Endothelial cell of umbilical vein (primary cell): ENCODE data around the gene APOC4. TPM values are rescaled to one million over a fixed set of nuclear protein-coding genes. Genes with fewer than 3 reads are reported as not detected.

Experiments
- BruUV-seq: library from RNA; stranded (reverse); fragments of 400-500 nt; replicated peaks from 2 replicates; lab custom pipeline; 2021; lab: Mats Ljungman, UMichigan
- CTCF ChIA-PET: fragments of 300-600, 350-600 bp; sonication (Branson Sonifier 250); formaldehyde crosslinking; loops from one replicate; lab custom pipeline; 2021; ENCODE audit warnings: antibody characterized with exemption, inconsistent platforms; lab: Charles Lee
- POLR2A ChIA-PET: fragments of 300-600, 350-600 bp; sonication (Branson Sonifier 250); formaldehyde crosslinking; loops from one replicate; lab custom pipeline; 2021; ENCODE audit warnings: antibody characterized with exemption, inconsistent platforms; lab: Charles Lee
- DNase-seq: peaks from one replicate; pipeline ENCODE4 v3.0.0-alpha.2; 2011; ENCODE audit warnings: low read depth, low spot score
- FAIRE-seq: peaks from 2 replicates; lab custom pipeline; 2011; peaks lifted over from hg19 to GRCh38; lab: Jason Lieb, UNC
- H2AFZ ChIP-seq: 2 replicates; pipeline ENCODE4 v1.6.0; 2012; ENCODE audit warnings: low read depth, low read length, control low read depth, inconsistent platforms
- H3K27ac ChIP-seq: 2 replicates; pipeline ENCODE4 v1.5.1; 2011; ENCODE audit warnings: low read depth, mild to moderate bottlenecking, control low read depth, low read length, moderate library complexity; ENCODE audit not compliant: insufficient read depth
- H3K27me3 ChIP-seq, 2 experiments: 2 replicates each; pipeline versions ENCODE4 v1.6.0 to v1.6.1; 2011; ENCODE audit warnings: low read length in 2 of 2, mixed read lengths in 1 of 2; ENCODE audit not compliant: control insufficient read depth in 2 of 2, insufficient read depth in 2 of 2
- H3K36me3 ChIP-seq, 2 experiments: 2 replicates in 1 of 2; 3 replicates in 1 of 2; pipeline ENCODE4 v1.5.1; 2011; ENCODE audit warnings: low read length in 2 of 2, mild to moderate bottlenecking in 1 of 2, moderate library complexity in 1 of 2; ENCODE audit not compliant: control insufficient read depth in 2 of 2, insufficient read depth in 2 of 2; ENCODE audit errors: extremely low read depth in 1 of 2
- H3K4me1 ChIP-seq: 3 replicates; pipeline ENCODE4 v1.5.1; 2011; ENCODE audit warnings: mild to moderate bottlenecking, low read length; ENCODE audit not compliant: control insufficient read depth, insufficient read depth; ENCODE audit errors: extremely low read depth
- H3K4me2 ChIP-seq: 2 replicates; pipeline ENCODE4 v1.6.1; 2011; ENCODE audit warnings: low read length, control low read depth, mixed read lengths; ENCODE audit not compliant: insufficient read depth
- H3K4me3 ChIP-seq, 3 experiments: fragments of 200-600 bp in 1 of 3; sonication (generic), shearing (Covaris generic) in 1 of 3; replicated peaks in 1 of 3; 2 replicates each; pipeline ENCODE4 v1.5.1; 2011 to 2016; ENCODE audit warnings: control low read depth in 3 of 3, low read length in 3 of 3, mild to moderate bottlenecking in 2 of 3, inconsistent platforms in 1 of 3, low read depth in 1 of 3, moderate library complexity in 1 of 3; ENCODE audit not compliant: insufficient read depth in 1 of 3
- H3K79me2 ChIP-seq: 2 replicates; pipeline ENCODE4 v1.6.0; 2012; ENCODE audit warnings: low read length, inconsistent platforms; ENCODE audit not compliant: control insufficient read depth, insufficient read depth
- H3K9ac ChIP-seq: replicated peaks from 2 replicates; pipeline ENCODE3; 2011; ENCODE audit warnings: low read length, control low read depth; ENCODE audit not compliant: insufficient read depth; ENCODE audit errors: extremely low read depth
- H3K9me1 ChIP-seq: replicated peaks from 3 replicates; pipeline ENCODE4 v1.6.0; 2011; ENCODE audit warnings: mild to moderate bottlenecking, low read length; ENCODE audit not compliant: control insufficient read depth, insufficient read depth; ENCODE audit errors: extremely low read depth
- H3K9me3 ChIP-seq: replicated peaks from 2 replicates; pipeline ENCODE4 v1.5.1; 2012; ENCODE audit warnings: low read length, inconsistent platforms; ENCODE audit not compliant: control insufficient read depth, insufficient read depth
- H4K20me1 ChIP-seq: replicated peaks from 2 replicates; pipeline ENCODE3; 2011; ENCODE audit warnings: mild to moderate bottlenecking, low read length; ENCODE audit not compliant: control insufficient read depth, insufficient read depth; ENCODE audit errors: extremely low read depth
- CTCF ChIP-seq, 2 donors: IDR thresholded peaks; 1 replicate in 1 of 2; 2 replicates in 1 of 2; pipeline ENCODE4 v1.5.1; 2011; ENCODE audit warnings: low read length in 2 of 2, mild to moderate bottlenecking in 2 of 2, moderate library complexity in 2 of 2, control low read depth in 1 of 2, inconsistent platforms in 1 of 2, low read depth in 1 of 2; ENCODE audit not compliant: insufficient read depth in 1 of 2; ENCODE audit errors: extremely low read depth in 1 of 2
- EZH2 ChIP-seq: IDR thresholded peaks from 2 replicates; pipeline ENCODE4 v1.6.1; 2012; ENCODE audit warnings: borderline replicate concordance, low read depth, mild to moderate bottlenecking, moderate library complexity, low read length, inconsistent platforms; ENCODE audit not compliant: severe bottlenecking
- FOS ChIP-seq: IDR thresholded peaks from 2 replicates; pipeline ENCODE4 v1.6.1; 2011; ENCODE audit warnings: mild to moderate bottlenecking, low read length, moderate library complexity, borderline replicate concordance; ENCODE audit not compliant: insufficient read depth
- GATA2 ChIP-seq: IDR thresholded peaks from 2 replicates; pipeline ENCODE4 v1.7.0; 2011; ENCODE audit warnings: low read depth, mild to moderate bottlenecking, moderate library complexity, mixed read lengths, low read length; ENCODE audit not compliant: insufficient read length, insufficient read depth
- JUN ChIP-seq: IDR thresholded peaks from 2 replicates; pipeline ENCODE4 v1.6.1; 2011; ENCODE audit warnings: borderline replicate concordance, low read depth; ENCODE audit not compliant: insufficient read length, insufficient read depth
- MAX ChIP-seq: IDR thresholded peaks from 2 replicates; pipeline ENCODE4 v1.6.1; 2011; ENCODE audit not compliant: insufficient read depth, insufficient read length
- MYC ChIP-seq: IDR thresholded peaks from one replicate; pipeline ENCODE4 v1.6.1; 2011; ENCODE audit warnings: mild to moderate bottlenecking, low read depth, low read length
- POLR2A ChIP-seq: IDR thresholded peaks from 2 replicates; pipeline ENCODE4 v1.6.1; 2012; ENCODE audit warnings: low read depth, mild to moderate bottlenecking, control low read depth, low read length
- POLR2AphosphoS5 ChIP-seq: IDR thresholded peaks from 2 replicates; pipeline ENCODE4 v1.6.1; 2012; ENCODE audit warnings: low read depth, mild to moderate bottlenecking, control low read depth, low read length, moderate library complexity; ENCODE audit not compliant: insufficient read depth
- dilution Hi-C: fragments of 300-500 bp; cut with MboI; formaldehyde crosslinking; loops from one replicate; pipeline ENCODE4 v1.15.0; 2019; ENCODE audit warnings: low sequenced_read_pairs; ENCODE audit not compliant: extremely low pct_ligation_motif_present
- intact Hi-C: fragments of 100-400 bp; cut with micrococcal nuclease; formaldehyde crosslinking; loops from one replicate; pipeline ENCODE4 v1.10.0; 2022
- polyA plus RNA-seq, 4 experiments: library from polyadenylated mRNA; depleted of rRNA in 3 of 4; stranded (reverse) in 3 of 4; unstranded in 1 of 4; fragments of >200 nt; gene quantifications; 2 replicates each; pipeline versions ENCODE4 v1.2.1 to v1.2.3, GENCODE V29; 2011 to 2012; ENCODE audit warnings: missing spikeins in 1 of 4
- total RNA-seq: library from RNA; stranded (reverse); gene quantifications from 2 replicates; pipeline ENCODE4 v1.2.3, GENCODE V29; 2021

The APOC4 gene
- total and polyA plus RNA-seq, 2 donors (not counting 3 experiments of a cell fraction or from before 2014, with no cell fraction given): not detected

GRCh38 chr19:44968670-44969069 lies 26.6 kb downstream of the APOC4 start:
- H3K9ac ChIP-seq: no peak overlapping the region
- no peak overlapping the region for H3K27ac ChIP-seq
- H3K4me1 ChIP-seq: no peaks in the 10 kb centered on the region
- no peak overlapping the region for H2AFZ ChIP-seq
- H3K4me3 ChIP-seq: no peak overlapping the region
- dilution Hi-C loops: no loop called here
- no peaks in the 10 kb centered on the region for H3K9me1 ChIP-seq
- intact Hi-C loops: no loop called here
- DNase-seq (no peak), FAIRE-seq (no peak)
- no peaks in the 10 kb centered on the region for H3K79me2 ChIP-seq
- POLR2A ChIA-PET: no interaction called here
- H4K20me1 ChIP-seq: no peaks in the 10 kb centered on the region
- no peaks in the 10 kb centered on the region for H3K27me3 ChIP-seq
- H3K9me3 ChIP-seq: no peaks in the 10 kb centered on the region
- H3K4me2 ChIP-seq: no peak overlapping the region
- BruUV-seq: no TSS peak
- TF ChIP-seq MAX (no peak), CTCF (IDR thresholded peaks at IDR 0.05; ENCODE audit: extremely low read depth in 1 of 2, insufficient read depth in 1 of 2, low read depth in 1 of 2, low read length in 2 of 2) (no peak), GATA2 (no peak), FOS (no peak), JUN (no peak), POLR2A (no peak), EZH2 (no peak), MYC (no peak), POLR2AphosphoS5 (no peak)
- CTCF ChIA-PET: interaction anchor here (1.2 kb wide), 1 partner anchor 91 kb away, joined by 3 read pairs; no protein-coding TSS in a partner anchor
- H3K36me3 ChIP-seq: peaks cover 8 to 23% of the 10 kb centered on the region in 2 experiments
